H7 (cell line): ENCODE measurements around the gene KLHL41. TPM values are rescaled to one million over a fixed set of nuclear protein-coding genes. Genes with fewer than 3 reads are reported as not detected.
"Not testable (repeated sequence)": the region's sequence is repeated elsewhere in the genome, so short reads cannot be mapped to it uniquely, and the experiment has no call there.

Experiments used
- DNase-seq: peaks from one replicate; pipeline ENCODE4 v3.0.0; 2012
- H3K27me3 ChIP-seq: 2 replicates; pipeline ENCODE4 v1.6.0; 2011; ENCODE audit warnings: mild to moderate bottlenecking, low read length; ENCODE audit not compliant: control insufficient read depth, insufficient read depth
- H3K36me3 ChIP-seq: replicated peaks from 2 replicates; pipeline ENCODE4 v1.5.1; 2011; ENCODE audit warnings: low read length; ENCODE audit not compliant: control insufficient read depth, insufficient read depth
- H3K4me3 ChIP-seq: 2 replicates; pipeline ENCODE4 v1.5.1; 2011; ENCODE audit warnings: low read depth, mild to moderate bottlenecking, control low read depth, low read length, moderate library complexity; ENCODE audit not compliant: insufficient read depth
- total RNA-seq: library from RNA; depleted of rRNA; stranded (reverse); fragments of >200 nt; shearing (Covaris generic); gene quantifications from 2 replicates; pipeline ENCODE4 v1.2.3, GENCODE V29; 2014

The KLHL41 gene
- total RNA-seq, 1 experiment from 2014 or later, result not detected

DNA sequence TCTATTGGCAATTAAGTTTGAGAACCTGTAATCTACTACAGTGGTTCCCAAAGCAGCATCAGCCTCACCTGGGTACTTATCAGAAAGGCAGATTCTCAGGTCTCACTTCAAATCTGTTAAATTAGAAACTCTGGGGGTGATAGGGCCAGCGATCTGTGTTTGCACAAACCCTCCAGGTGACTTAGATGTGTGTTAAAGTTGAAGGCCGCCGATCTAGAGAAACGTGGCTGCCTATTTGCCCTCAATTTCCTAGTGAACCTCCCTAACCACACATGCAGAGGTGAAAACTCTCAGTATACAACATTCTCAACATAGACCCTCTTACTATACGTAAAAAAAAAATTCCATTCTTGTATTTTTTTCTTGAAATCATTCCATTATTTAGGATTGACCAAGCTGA lies 14.2 kb downstream of the KLHL41 start:
- H3K4me3 ChIP-seq, result no peak overlapping the region
- H3K27me3 ChIP-seq, result no peaks in the 10 kb centered on the region
- no peaks in the 10 kb centered on the region for H3K36me3 ChIP-seq
- DNase-seq, result no peak

DNA sequence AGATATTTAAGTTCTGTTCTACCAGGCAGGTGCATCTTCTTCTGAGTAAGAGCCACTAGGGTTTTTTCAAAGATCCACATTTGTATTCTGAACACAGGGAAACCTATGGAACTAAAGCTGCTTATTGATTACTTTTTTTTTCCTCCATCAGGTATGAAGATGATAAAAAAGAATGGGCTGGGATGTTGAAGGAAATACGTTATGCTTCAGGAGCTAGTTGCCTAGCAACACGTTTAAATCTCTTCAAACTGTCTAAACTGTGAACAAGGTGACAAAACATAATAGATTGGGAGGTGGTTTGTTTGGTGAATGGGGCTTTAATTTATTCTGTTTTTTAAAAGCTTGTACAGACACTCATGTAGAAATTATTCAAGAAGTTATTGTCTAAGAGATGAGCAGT lies 15.9 kb downstream of the KLHL41 start:
- no peak for DNase-seq
- no peaks in the 10 kb centered on the region for H3K36me3 ChIP-seq
- no peak overlapping the region for H3K4me3 ChIP-seq
- no peaks in the 10 kb centered on the region for H3K27me3 ChIP-seq

DNA sequence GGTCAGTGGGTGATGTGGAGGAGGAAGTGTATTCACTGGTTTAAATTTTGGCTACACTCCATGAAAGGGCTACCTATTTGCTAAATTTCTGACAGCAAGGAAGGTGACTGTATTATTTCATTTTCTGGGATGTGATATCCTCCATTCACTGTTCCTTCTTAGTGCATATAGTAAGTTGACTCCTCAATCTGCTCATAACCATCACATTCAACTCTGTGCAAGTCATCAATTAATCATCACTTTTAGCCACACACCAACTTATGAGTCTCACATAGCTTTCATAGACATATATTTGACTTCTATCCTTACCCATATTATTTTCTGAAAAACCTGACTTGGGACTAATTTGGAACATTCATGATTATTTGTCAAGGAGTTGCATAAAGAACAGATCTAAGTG lies 16.9 kb downstream of the KLHL41 start:
- peaks cover 2% of the 10 kb centered on the region; the same call in 1 of the 2 replicates for H3K36me3 ChIP-seq
- no peaks in the 10 kb centered on the region for H3K27me3 ChIP-seq
- no peak for DNase-seq
- no peak overlapping the region for H3K4me3 ChIP-seq

DNA sequence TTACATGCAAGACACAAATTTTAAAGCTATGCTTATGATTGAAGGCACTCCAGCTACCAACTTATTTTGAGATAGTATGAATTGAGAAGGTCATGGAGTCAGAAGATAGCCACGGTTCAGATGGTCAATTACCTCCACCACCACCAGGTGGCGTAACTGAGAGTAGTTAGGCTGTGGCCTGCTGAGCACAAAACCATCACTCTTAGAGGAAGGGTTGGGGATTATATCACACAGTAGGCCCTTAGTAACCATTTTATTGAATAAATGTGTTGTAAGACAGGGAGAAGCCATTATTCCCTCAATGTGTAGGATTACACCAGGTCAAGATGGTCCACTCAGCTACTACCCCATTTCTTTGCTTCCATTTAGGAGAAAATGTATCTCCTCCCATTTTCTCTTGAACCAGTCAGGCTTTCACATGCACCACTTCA lies 18.8 kb downstream of the KLHL41 start:
- DNase-seq, result peak; percentile 41
- no peaks in the 10 kb centered on the region for H3K27me3 ChIP-seq
- H3K36me3 ChIP-seq, result peaks cover 2% of the 10 kb centered on the region; the same call in 1 of the 2 replicates
- H3K4me3 ChIP-seq, result no peak overlapping the region

DNA sequence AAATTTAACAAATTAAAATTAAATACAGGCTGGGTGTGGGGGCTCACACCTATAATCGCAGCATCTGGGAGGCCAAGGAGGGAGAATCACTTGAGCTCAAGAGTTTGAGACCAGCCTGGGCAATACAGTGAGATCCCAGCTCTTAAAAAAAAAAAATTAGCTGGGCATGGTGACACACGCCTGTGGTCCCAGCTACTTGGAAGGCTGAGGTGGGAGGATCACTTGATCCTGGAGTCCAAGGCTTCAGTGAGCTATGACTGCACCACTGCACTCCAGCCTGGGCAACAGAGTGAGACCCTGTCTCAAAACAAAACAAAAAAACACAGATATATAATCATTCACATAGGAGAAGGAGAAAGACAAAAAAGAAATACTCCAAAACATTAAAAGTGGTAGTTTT lies 30.0 kb downstream of the KLHL41 start:
- not testable (repeated sequence) for H3K4me3 ChIP-seq, DNase-seq, H3K36me3 ChIP-seq

DNA sequence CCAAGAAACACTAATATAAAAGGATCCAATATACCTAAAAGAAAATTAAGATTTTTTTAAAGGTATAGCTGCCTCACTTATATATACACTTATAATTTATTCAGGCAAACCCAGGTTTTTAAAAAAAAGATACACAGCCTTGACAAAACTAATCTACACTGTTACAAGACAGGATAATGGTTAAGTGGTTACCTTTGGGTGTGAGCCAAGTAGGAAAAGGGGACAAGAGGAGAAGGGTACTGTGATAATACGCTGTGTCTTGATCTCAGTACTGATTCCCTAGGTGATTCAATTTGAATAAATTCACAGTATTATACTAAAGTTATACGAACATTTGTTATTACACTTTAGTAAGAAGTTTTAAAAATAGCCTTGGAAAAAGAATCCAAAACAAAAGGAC lies 30.6 kb downstream of the KLHL41 start:
- Histone ChIP-seq H3K4me3 (no peak overlapping the region), H3K36me3 (peaks cover 3% of the 10 kb centered on the region), H3K27me3 (no peaks in the 10 kb centered on the region)
- DNase-seq, result no peak

More for the DNA sequence above, 30.0 kb downstream of the KLHL41 start:
- not testable (repeated sequence) for H3K27me3 ChIP-seq

DNA sequence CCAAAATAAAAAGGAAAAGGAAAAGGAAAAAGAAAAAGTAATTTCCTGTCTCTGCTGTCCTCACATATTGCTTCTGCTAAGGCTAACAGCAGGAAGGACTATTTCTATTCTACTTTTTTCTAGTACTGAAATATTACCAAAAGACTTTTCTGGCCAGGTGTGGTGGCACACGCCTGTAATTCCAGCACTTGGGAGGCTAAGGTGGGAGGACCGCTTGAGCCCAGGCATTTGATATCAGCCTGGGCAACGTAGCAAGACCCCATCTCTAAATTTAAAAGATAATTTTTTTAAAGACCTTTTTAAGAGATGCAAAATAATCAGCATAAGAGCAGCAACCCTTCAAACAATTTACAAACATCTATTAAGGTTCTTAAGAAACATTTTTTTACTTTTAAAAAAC lies 32.9 kb downstream of the KLHL41 start:
- Histone ChIP-seq H3K36me3 (peaks cover 3% of the 10 kb centered on the region), H3K4me3 (no peak overlapping the region), H3K27me3 (no peaks in the 10 kb centered on the region)
- DNase-seq, result no peak

DNA sequence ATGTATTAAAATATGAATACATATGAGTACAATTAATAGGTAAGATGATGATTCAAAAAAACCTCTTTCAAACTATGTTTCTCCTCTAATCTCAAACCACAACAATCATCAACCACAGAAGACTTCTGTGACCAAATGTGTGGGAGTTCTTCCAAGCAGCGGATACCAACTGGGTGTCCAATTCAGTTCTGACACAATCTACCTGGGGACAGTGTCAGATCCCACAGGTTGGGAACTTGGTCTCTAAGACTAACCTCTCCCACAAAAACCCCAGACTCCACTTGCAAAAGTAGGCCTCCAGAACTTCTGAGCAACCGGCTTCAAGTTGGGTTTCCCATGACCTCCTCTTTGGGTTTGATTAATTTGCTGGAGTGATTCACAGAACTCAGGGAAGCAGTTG lies 37.3 kb downstream of the KLHL41 start:
- no peaks in the 10 kb centered on the region for H3K27me3 ChIP-seq
- peaks cover 1% of the 10 kb centered on the region for H3K36me3 ChIP-seq
- H3K4me3 ChIP-seq, result no peak overlapping the region
- DNase-seq, result no peak

DNA sequence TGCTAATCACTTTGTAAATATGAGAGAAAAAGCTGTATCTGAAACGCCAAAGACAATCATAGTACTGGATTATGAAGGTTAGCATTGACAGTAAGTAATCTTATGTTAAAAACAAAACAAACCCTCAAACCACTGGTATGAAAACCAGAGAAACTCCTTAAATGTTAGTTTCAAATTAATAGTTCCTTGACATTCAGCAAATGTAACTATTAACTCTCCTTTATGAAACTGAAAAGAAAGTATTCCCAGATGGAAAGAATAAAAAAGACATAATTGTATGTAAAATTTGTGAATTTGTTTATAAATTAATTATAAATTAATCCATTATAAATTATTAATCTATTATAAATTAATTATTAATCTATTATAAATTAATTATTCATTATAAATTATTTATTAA lies 51.9 kb downstream of the KLHL41 start:
- Histone ChIP-seq H3K27me3 (no peaks in the 10 kb centered on the region), H3K4me3 (no peak overlapping the region), H3K36me3 (no peaks in the 10 kb centered on the region)
- DNase-seq, result no peak

DNA sequence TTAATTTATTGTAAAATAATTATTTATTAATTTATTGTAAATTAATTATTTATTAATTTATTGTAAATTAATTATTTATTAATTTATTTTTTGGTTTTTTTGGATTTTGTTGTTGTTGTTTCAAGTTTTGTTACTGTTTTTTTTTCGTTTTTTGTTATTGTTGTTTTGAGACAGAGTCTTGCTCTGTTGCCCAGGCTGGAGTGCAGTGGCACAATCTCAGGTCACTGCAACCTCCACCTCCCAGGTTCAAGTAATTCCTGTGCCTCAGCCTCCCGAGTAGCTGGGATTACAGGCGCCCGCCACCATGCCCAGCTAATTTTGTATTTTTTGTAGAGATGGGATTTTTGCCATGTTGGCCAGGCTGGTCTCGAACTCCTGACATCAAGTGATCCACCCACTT lies 52.6 kb downstream of the KLHL41 start:
- not testable (repeated sequence) for H3K4me3 ChIP-seq, H3K36me3 ChIP-seq, DNase-seq, H3K27me3 ChIP-seq

DNA sequence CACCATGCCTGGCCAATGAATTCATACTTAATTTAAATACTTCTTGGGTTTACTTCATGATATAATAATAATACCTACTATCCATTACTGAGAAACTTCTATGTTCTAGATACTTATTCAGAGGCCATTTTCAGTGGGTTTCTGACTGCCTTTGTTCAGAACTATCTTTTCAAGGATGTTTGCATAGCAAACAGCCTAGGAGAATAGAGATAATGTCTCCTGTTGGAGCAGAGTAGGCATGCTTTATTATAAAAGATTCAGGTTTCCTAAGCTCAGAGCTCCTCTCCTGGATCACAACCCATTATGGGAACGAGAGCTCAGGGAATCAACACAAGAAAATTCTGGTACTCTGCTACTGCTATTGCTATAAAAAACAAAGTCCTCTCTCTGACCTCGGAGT lies 53.0 kb downstream of the KLHL41 start:
- no peak for DNase-seq
- no peak overlapping the region for H3K4me3 ChIP-seq

DNA sequence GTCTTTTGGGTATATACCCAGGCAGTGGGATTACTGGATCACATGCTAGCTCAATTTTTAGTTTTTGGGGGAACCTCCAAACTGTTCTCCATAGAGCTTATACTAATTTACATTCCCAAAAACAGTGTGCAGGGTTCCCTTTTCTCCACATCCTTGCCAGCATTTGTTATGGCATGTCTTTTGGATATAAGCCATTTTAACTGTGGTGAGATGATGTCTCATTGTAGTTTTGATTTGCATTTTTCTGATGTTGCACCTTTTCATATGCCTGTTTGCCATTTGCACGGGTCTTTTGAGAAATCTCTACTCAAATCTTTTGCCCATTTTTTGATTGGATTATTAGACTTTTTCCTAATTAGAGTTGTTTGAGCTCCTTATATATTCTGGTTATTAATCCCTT lies 56.2 kb downstream of the KLHL41 start:
- H3K36me3 ChIP-seq, result no peaks in the 10 kb centered on the region
- no peaks in the 10 kb centered on the region for H3K27me3 ChIP-seq
- no peak for DNase-seq
- H3K4me3 ChIP-seq, result no peak overlapping the region

More for the DNA sequence above, 53.0 kb downstream of the KLHL41 start:
- Histone ChIP-seq H3K27me3 (no peaks in the 10 kb centered on the region), H3K36me3 (no peaks in the 10 kb centered on the region)

DNA sequence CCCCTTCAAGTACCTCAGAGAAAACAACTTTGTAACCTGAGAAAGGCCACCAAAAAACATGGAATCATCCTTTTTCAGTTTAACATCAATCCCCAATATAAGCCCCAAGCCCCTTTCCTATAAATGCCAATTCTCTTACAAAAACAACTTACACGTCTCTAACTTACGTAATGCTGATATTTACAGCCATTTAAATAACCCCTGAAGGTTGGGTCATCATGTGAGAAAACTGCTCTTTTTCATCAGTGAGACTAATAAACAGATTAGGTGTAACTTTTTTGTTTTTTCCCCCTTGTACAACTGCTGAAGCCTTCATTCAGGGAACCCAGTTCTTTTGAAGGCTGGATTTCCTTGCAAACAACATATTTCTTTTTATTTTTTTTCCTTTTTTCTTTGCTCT lies 60.4 kb downstream of the KLHL41 start:
- Histone ChIP-seq H3K36me3 (no peaks in the 10 kb centered on the region), H3K27me3 (no peaks in the 10 kb centered on the region), H3K4me3 (no peak overlapping the region)
- no peak for DNase-seq

DNA sequence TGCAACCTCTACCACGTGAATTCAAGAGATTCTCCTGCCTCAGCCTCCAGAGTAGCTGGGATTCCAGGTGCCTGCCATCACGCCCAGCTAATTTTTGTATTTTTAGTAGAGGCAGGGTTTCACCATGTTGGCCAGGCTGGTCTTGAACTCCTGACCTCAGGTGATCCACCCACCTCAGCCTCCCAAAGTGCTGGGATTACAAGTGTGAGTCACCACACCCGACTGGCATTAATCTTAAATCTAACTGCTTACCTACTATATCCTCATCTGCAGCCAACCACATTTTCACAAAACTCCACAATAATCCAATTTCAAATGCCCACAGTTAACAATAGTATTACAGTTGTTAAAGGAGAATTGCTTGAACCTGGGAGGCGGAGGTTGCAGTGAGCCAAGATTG lies 61.2 kb downstream of the KLHL41 start:
- DNase-seq, H3K4me3 ChIP-seq, H3K27me3 ChIP-seq, H3K36me3 ChIP-seq: not testable (repeated sequence)

DNA sequence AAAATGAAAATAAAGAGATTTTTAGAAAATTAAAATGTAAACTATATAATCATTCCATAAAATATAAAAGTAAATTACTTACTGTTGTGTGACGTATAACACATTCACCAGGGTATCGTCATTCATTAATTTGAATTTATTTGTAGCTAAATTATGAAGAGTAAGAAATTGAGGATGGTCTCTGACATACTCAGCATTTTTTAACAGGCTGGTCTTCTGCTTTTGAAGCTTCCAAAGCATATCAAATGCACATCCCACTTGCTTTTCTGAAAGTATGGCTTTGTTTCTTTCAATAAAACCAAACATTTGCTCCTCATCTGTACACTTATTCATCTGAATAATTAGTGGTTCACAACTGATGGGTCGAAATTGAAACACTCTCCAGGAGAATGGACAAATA lies 62.1 kb downstream of the KLHL41 start:
- Histone ChIP-seq H3K4me3 (no peak overlapping the region), H3K36me3 (no peaks in the 10 kb centered on the region)

DNA sequence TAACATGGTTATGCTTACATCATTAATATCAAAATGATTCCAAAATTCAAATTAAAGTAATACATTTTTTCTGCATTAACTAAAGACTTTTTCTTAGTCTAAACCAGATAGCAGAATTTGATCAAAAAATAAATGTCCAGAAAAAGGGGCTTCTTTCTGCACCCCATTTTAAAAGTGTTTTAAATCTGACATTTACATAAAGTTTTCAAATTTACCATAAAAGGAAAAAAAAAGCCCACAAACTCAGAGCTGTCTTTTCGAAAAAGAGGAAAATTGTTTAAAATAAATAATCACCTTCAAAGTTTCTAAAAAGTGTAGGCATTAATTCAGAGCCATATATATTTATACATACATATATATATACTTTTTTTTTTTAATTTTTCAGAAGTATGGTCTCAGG lies 62.7 kb downstream of the KLHL41 start:
- no peak for DNase-seq
- Histone ChIP-seq H3K4me3 (no peak overlapping the region), H3K27me3 (no peaks in the 10 kb centered on the region), H3K36me3 (no peaks in the 10 kb centered on the region)

More for the DNA sequence above, 62.1 kb downstream of the KLHL41 start:
- no peaks in the 10 kb centered on the region for H3K27me3 ChIP-seq
- no peak for DNase-seq
